SJCRH30 (cell line): Measurements from ENCODE around the gene VGLL2. TPM values are rescaled to one million over a fixed set of nuclear protein-coding genes. Genes with fewer than 3 reads are reported as not detected.

Experiments used
- total RNA-seq: library from RNA; depleted of rRNA; stranded (reverse); fragments of >200 nt; shearing (Covaris generic); gene quantifications from 2 replicates; pipeline ENCODE4 v1.2.3, GENCODE V29; 2014; rRNA removed

VGLL2 gene
- total RNA-seq, 1 experiment from 2014 or later: 7.0 TPM

Other genes starting within 250 kb of the VGLL2 start
- gene ROS1, start 160.4 kb downstream of the VGLL2 start, total RNA-seq: 0.05 and 0.10 TPM in 2 replicates
- 6.8 and 7.4 TPM in 2 replicates for gene DCBLD1, start 217.1 kb downstream of the VGLL2 start, total RNA-seq